IMR-90 (cell line): ENCODE results near the gene EEF2K. TPM values are rescaled to one million over a fixed set of nuclear protein-coding genes. Genes with fewer than 3 reads are reported as not detected.

Source experiments
- ATAC-seq: fragments of 200-7000 bp; cut with Tn5 transposase; 2 replicates; pipeline ENCODE4 v1.9.1; 2020; ENCODE audit warnings: low read depth, mild to moderate bottlenecking, moderate library complexity
- BruUV-seq: library from RNA; stranded (reverse); fragments of 400-500 nt; replicated peaks from 2 replicates; lab custom pipeline; 2021; lab: Mats Ljungman, UMichigan
- CTCF ChIA-PET: fragments of 300-600 bp; formaldehyde crosslinking; extraction: SDS; loops from one replicate; lab custom pipeline; 2021; ENCODE audit warnings: antibody characterized with exemption; lab: Yijun Ruan, JAX
- POLR2A ChIA-PET: fragments of 300-600 bp; sonication (Branson Sonifier 250); formaldehyde crosslinking; loops from one replicate; lab custom pipeline; 2022; ENCODE audit warnings: antibody characterized with exemption; ENCODE audit not compliant: unreplicated experiment; lab: Charles Lee
- DNase-seq: peaks from one replicate; pipeline ENCODE4 v3.0.0; 2013
- H2AFZ ChIP-seq: replicated peaks from 2 replicates; pipeline ENCODE3; 2013; ENCODE audit warnings: low read length, mild to moderate bottlenecking; ENCODE audit not compliant: poor library complexity
- H2AK5ac ChIP-seq: 2 replicates; pipeline ENCODE4 v1.6.1; 2013; ENCODE audit warnings: low read depth, low read length, inconsistent platforms
- H2AK9ac ChIP-seq: replicated peaks from 2 replicates; pipeline ENCODE3; 2013; ENCODE audit warnings: mild to moderate bottlenecking, low read depth, low read length, moderate library complexity; ENCODE audit not compliant: poor library complexity
- H2BK120ac ChIP-seq: 2 replicates; pipeline ENCODE4 v1.6.1; 2013; ENCODE audit warnings: low read depth, low read length, inconsistent platforms
- H2BK15ac ChIP-seq: 3 replicates; pipeline ENCODE4 v1.6.1; 2013; ENCODE audit warnings: low read depth, low read length, inconsistent platforms
- H2BK20ac ChIP-seq: 2 replicates; pipeline ENCODE4 v1.6.1; 2013; ENCODE audit warnings: low read depth, mild to moderate bottlenecking, inconsistent platforms, low read length, moderate library complexity
- H2BK5ac ChIP-seq: 2 replicates; pipeline ENCODE4 v1.6.1; 2013; ENCODE audit warnings: mild to moderate bottlenecking, low read depth, low read length, inconsistent platforms; ENCODE audit not compliant: poor library complexity, severe bottlenecking
- H3K14ac ChIP-seq: replicated peaks from 2 replicates; pipeline ENCODE4 v1.6.1; 2013; ENCODE audit warnings: low read depth, low read length, inconsistent platforms
- H3K18ac ChIP-seq: 2 replicates; pipeline ENCODE4 v1.6.1; 2013; ENCODE audit warnings: low read depth, low read length, control low read depth
- H3K23ac ChIP-seq: 2 replicates; pipeline ENCODE4 v1.6.1; 2013; ENCODE audit warnings: low read depth, low read length, inconsistent platforms
- H3K27ac ChIP-seq: 2 replicates; pipeline ENCODE4 v1.5.1; 2013; ENCODE audit warnings: mild to moderate bottlenecking, control low read depth, low read length; ENCODE audit not compliant: insufficient read depth
- H3K27me3 ChIP-seq: 2 replicates; pipeline ENCODE4 v1.6.1; 2013; ENCODE audit warnings: low read length; ENCODE audit not compliant: control insufficient read depth, insufficient read depth
- H3K36me3 ChIP-seq: 2 replicates; pipeline ENCODE4 v1.6.1; 2013; ENCODE audit warnings: low read length, mixed read lengths; ENCODE audit not compliant: control insufficient read depth, insufficient read depth
- H3K4ac ChIP-seq: 2 replicates; pipeline ENCODE4 v1.6.1; 2013; ENCODE audit warnings: low read depth, low read length, inconsistent platforms
- H3K4me1 ChIP-seq: 2 replicates; pipeline ENCODE4 v1.6.1; 2013; ENCODE audit warnings: low read length, mixed read lengths; ENCODE audit not compliant: control insufficient read depth, insufficient read depth
- H3K4me2 ChIP-seq: 2 replicates; pipeline ENCODE4 v1.6.1; 2013; ENCODE audit warnings: low read depth, mild to moderate bottlenecking, control low read depth, low read length, moderate library complexity
- H3K4me3 ChIP-seq: 2 replicates; pipeline ENCODE4 v1.5.1; 2013; ENCODE audit warnings: low read depth, mild to moderate bottlenecking, control low read depth, low read length, moderate library complexity; ENCODE audit not compliant: insufficient read depth
- H3K56ac ChIP-seq: 2 replicates; pipeline ENCODE4 v1.6.1; 2013; ENCODE audit warnings: low read length, inconsistent platforms; ENCODE audit not compliant: insufficient read depth; ENCODE audit errors: extremely low read depth
- H3K79me1 ChIP-seq, 2 experiments: 2 replicates each; pipeline ENCODE4 v1.6.1; 2013; ENCODE audit warnings: low read length in 2 of 2, inconsistent platforms in 1 of 2, low read depth in 1 of 2
- H3K9ac ChIP-seq: 2 replicates; pipeline ENCODE4 v1.6.1; 2013; ENCODE audit warnings: low read depth, low read length, control low read depth
- H3K9me1 ChIP-seq: 2 replicates; pipeline ENCODE4 v1.6.1; 2013; ENCODE audit warnings: low read length, inconsistent platforms; ENCODE audit not compliant: insufficient read depth
- H3K9me3 ChIP-seq: 2 replicates; pipeline ENCODE4 v1.6.1; 2013; ENCODE audit warnings: low read length; ENCODE audit not compliant: control insufficient read depth, insufficient read depth
- H4K20me1 ChIP-seq: 2 replicates; pipeline ENCODE4 v1.6.1; 2013; ENCODE audit warnings: low read length, inconsistent platforms; ENCODE audit not compliant: insufficient read depth
- H4K5ac ChIP-seq: 2 replicates; pipeline ENCODE4 v1.6.1; 2013; ENCODE audit warnings: mild to moderate bottlenecking, low read depth, low read length, control low read depth
- H4K8ac ChIP-seq, 2 experiments: 2 replicates each; pipeline ENCODE4 v1.6.1; 2013; ENCODE audit warnings: low read depth in 2 of 2, low read length in 2 of 2, control low read depth in 1 of 2, inconsistent platforms in 1 of 2
- H4K91ac ChIP-seq: 2 replicates; pipeline ENCODE4 v1.6.1; 2013; ENCODE audit warnings: low read depth, low read length, inconsistent platforms; ENCODE audit not compliant: insufficient read depth
- BHLHE40 ChIP-seq: fragments of 150-350 bp; IDR thresholded peaks from 2 replicates; pipeline ENCODE4 v1.6.1; 2016; ENCODE audit warnings: mild to moderate bottlenecking, low read depth, low read length
- CEBPB ChIP-seq: IDR thresholded peaks from 2 replicates; pipeline ENCODE4 v1.6.1; 2012; ENCODE audit warnings: low read depth, low read length, improper control_type of control experiment
- FOS ChIP-seq: fragments of 150-350 bp; IDR thresholded peaks from 2 replicates; pipeline ENCODE4 v1.6.1; 2016; ENCODE audit warnings: low read depth, low read length
- MXI1 ChIP-seq: IDR thresholded peaks from 2 replicates; pipeline ENCODE4 v1.6.1; 2012; ENCODE audit warnings: low read depth, mild to moderate bottlenecking, low read length, moderate library complexity, borderline replicate concordance
- POLR2A ChIP-seq: IDR thresholded peaks from 2 replicates; pipeline ENCODE4 v1.6.1; 2012; ENCODE audit warnings: mild to moderate bottlenecking, low read depth, low read length
- RAD21 ChIP-seq: IDR thresholded peaks from 2 replicates; pipeline ENCODE4 v1.6.1; 2012; ENCODE audit warnings: low read length, improper control_type of control experiment
- RCOR1 ChIP-seq: IDR thresholded peaks from 2 replicates; pipeline ENCODE4 v1.6.1; 2012; ENCODE audit warnings: mild to moderate bottlenecking, low read length, improper control_type of control experiment; ENCODE audit not compliant: insufficient replicate concordance
- WGBS, 2 experiments: methylation state at CpG; one replicate each; pipeline versions ENCODE4 v1.1.5 to v1.1.7; 2013; ENCODE audit warnings: missing lambda C conversion rate in 2 of 2; ENCODE audit not compliant: insufficient read length in 1 of 2; ENCODE audit errors: extremely low coverage in 2 of 2; 5-methylcytosine and 5-hydroxymethylcytosine counted together
- dilution Hi-C: fragments of 300-500 bp; cut with HindIII; formaldehyde crosslinking; loops from one replicate; pipeline ENCODE4 v1.14.3; 2018; ENCODE audit warnings: low sequenced_read_pairs; ENCODE audit not compliant: unreplicated experiment
- in situ Hi-C: fragments of 300-500 bp; cut with MboI; formaldehyde crosslinking; loops from 3 replicates; pipeline ENCODE4 v1.14.3; 2019; ENCODE audit warnings: low sequenced_read_pairs, inconsistent platforms, mixed read lengths
- intact Hi-C: fragments of 100-400 bp; cut with micrococcal nuclease; formaldehyde crosslinking; loops from 2 replicates; pipeline ENCODE4 v1.10.0; 2022
- polyA plus RNA-seq, 3 experiments: library from polyadenylated mRNA; depleted of rRNA; stranded (reverse); fragments of >200 nt; gene quantifications; 2 replicates each; pipeline ENCODE4 v1.2.3, GENCODE V29; 2012; ENCODE audit warnings: low replicate concordance in 1 of 3
- total RNA-seq: library from RNA; depleted of rRNA; stranded (reverse); fragments of >200 nt; gene quantifications from 2 replicates; pipeline ENCODE4 v1.2.3, GENCODE V29; 2012
- TF ChIP-seq, protein P1 (sequence below): fragments of 150-350 bp; IDR thresholded peaks from 2 replicates; pipeline ENCODE4 v1.6.1; 2016; ENCODE audit warnings: low read depth, mild to moderate bottlenecking, low read length, moderate library complexity, borderline replicate concordance

Gene EEF2K
- total and polyA plus RNA-seq, 2 of the 4 experiments (the other 2 are of a cell fraction), result 9.7 to 16.5 TPM

DNA sequence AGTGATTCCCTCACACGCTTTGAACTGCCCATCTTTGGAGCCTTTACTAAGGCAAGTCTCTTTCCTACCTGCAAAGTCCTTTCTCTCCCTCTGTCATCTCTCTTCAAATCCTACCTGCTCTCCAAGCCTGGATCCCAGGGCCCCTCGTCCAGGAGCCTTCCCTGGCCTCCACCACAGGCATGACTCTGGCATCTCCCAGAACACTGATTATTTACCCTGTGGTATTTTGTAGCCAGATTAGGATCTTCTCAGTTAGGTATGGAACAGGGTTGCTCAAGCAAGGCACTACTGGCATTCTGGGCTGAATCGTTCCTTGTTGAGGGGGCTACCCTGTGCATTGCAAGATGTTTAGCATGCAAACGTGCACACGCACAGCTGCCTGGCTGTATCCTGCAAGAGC, 59.3 kb downstream of the EEF2K start:
- no peaks in the 10 kb centered on the region for H3K79me1 ChIP-seq
- no peak overlapping the region for H3K56ac ChIP-seq
- no peak overlapping the region for H3K18ac ChIP-seq
- dilution Hi-C loops, result no loop called here
- no peak overlapping the region for H2AFZ ChIP-seq
- H3K27me3 ChIP-seq, result no peaks in the 10 kb centered on the region
- H3K4me2 ChIP-seq, result no peak overlapping the region
- in situ Hi-C loops, result no loop called here
- H4K91ac ChIP-seq, result no peak overlapping the region
- H3K23ac ChIP-seq, result no peak overlapping the region
- BruUV-seq, result no TSS peak
- H2BK15ac ChIP-seq, result no peak overlapping the region
- no peaks in the 10 kb centered on the region for H3K4me1 ChIP-seq
- no peak overlapping the region for H4K8ac ChIP-seq
- H3K9me3 ChIP-seq, result no peaks in the 10 kb centered on the region
- H2BK120ac ChIP-seq, result no peak overlapping the region
- H2AK9ac ChIP-seq, result no peak overlapping the region
- H3K14ac ChIP-seq, result no peak overlapping the region
- H2AK5ac ChIP-seq, result no peak overlapping the region
- H2BK5ac ChIP-seq, result no peak overlapping the region
- H4K5ac ChIP-seq, result no peak overlapping the region
- no peak overlapping the region for H3K9ac ChIP-seq
- ChIA-PET POLR2A (no interaction called here), CTCF (no interaction called here)
- H2BK20ac ChIP-seq, result no peak overlapping the region
- no peaks in the 10 kb centered on the region for H4K20me1 ChIP-seq
- DNase-seq (no peak), ATAC-seq (no peak)
- no peak overlapping the region for H3K4ac ChIP-seq
- WGBS, 2 experiments, result 100% methylated on average over 3 of the region's 5 CpGs; no CpG with 5 or more reads in 1 of the 2 experiments
- H3K36me3 ChIP-seq, result peaks cover 55% of the 10 kb centered on the region
- no peak overlapping the region for H3K4me3 ChIP-seq
- H3K9me1 ChIP-seq, result 0 out of 2 replicates have a peak, but pooled peaks cover 7% of the 10 kb centered on the region
- intact Hi-C loops, result no loop called here
- TF ChIP-seq RAD21 (no peak), MXI1 (no peak), FOS (no peak), RCOR1 (no peak), POLR2A (no peak), CEBPB (no peak), BHLHE40 (no peak)
- TF ChIP-seq, protein P1, sequence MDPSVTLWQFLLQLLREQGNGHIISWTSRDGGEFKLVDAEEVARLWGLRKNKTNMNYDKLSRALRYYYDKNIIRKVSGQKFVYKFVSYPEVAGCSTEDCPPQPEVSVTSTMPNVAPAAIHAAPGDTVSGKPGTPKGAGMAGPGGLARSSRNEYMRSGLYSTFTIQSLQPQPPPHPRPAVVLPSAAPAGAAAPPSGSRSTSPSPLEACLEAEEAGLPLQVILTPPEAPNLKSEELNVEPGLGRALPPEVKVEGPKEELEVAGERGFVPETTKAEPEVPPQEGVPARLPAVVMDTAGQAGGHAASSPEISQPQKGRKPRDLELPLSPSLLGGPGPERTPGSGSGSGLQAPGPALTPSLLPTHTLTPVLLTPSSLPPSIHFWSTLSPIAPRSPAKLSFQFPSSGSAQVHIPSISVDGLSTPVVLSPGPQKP, result no peak
- no peak overlapping the region for H3K27ac ChIP-seq
